ENCODE measurements around the gene NKX6-2. TPM values are rescaled to one million over a fixed set of nuclear protein-coding genes. Genes with fewer than 3 reads are reported as not detected.

Gene NKX6-2
- not detected for total RNA-seq
- polyA plus RNA-seq = under 1 TPM; 0.03 to 0.27 TPM
- long read RNA-seq, donor 1 = 0 reads
- long read RNA-seq, donor 2, partial matches to known transcripts = 0 of 1 reads
- long read RNA-seq, donor 2, other reads (novel, unspliced or antisense) = 1 of 1 reads
- long read RNA-seq, donor 3 = 0 reads

DNA sequence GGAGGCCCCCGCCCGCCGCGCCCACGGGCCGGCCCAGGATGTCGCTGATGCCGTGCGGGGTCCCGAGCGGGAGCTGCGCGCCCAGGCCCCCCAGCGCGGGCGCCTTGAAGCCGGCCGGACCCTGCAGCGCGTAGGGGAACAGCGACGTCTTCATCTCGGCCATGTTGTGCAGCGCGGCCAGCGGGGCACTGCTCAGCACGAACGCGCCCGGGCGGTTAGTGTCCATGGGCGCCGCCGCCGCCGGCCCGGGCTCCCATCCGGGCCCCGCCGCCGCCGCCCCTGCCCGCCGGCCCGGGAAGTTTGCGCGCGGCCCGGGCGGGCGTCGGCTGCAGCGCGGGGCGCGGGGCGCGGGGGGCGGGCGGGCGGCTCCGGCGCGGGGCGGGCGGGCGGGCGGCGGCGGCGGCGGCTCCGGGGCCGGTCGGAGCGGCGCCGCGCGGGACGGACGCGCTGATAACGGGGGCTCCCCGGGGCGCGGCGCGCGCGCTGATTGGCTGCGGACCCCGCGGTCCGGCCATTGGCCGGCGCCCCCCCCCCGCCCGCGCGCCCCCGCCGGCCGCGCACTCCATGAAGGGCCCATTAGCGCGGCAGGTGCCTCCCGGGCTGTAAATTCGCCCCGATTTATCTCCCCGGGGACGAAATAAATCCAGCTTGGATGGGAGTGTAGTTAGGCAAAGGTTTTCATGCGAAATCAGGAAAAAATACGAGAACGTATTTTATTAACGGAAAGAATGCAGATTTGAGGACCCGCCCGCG is at the start of gene NKX6-2:
Gene NKX6-2, minus strand, starts transcription at position 425 of the 753 bp plus-strand sequence. Its CDS starts 199 bp downstream, at position 226.
- H3K27me3 ChIP-seq = peaks cover 47 to 73% (median 67%) of the 10 kb centered on the region in 9 donors
- peak within 1 kb of the TSS in 5 of 12 donors; percentile 0 to 32 (median 10) for H3K4me3 ChIP-seq
- TF ChIP-seq POLR2A (IDR thresholded peaks at IDR 0.05) = no peak
- TF ChIP-seq, protein P1, sequence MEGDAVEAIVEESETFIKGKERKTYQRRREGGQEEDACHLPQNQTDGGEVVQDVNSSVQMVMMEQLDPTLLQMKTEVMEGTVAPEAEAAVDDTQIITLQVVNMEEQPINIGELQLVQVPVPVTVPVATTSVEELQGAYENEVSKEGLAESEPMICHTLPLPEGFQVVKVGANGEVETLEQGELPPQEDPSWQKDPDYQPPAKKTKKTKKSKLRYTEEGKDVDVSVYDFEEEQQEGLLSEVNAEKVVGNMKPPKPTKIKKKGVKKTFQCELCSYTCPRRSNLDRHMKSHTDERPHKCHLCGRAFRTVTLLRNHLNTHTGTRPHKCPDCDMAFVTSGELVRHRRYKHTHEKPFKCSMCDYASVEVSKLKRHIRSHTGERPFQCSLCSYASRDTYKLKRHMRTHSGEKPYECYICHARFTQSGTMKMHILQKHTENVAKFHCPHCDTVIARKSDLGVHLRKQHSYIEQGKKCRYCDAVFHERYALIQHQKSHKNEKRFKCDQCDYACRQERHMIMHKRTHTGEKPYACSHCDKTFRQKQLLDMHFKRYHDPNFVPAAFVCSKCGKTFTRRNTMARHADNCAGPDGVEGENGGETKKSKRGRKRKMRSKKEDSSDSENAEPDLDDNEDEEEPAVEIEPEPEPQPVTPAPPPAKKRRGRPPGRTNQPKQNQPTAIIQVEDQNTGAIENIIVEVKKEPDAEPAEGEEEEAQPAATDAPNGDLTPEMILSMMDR (IDR thresholded peaks at IDR 0.05) = no peak
- H3K36me3 ChIP-seq = peaks cover 0 to 28% (median 21%) of the 10 kb centered on the region in 9 donors
- no peak within 1 kb of the TSS for H3K27ac ChIP-seq
- no peak for DNase-seq
- no peaks in the 10 kb centered on the region for H3K9me3 ChIP-seq
- WGBS, 4 donors = 1 to 6% (median 1%) methylated on average over 16 to 119 of the region's 119 CpGs
- H3K4me1 ChIP-seq = peaks cover 0 to 47% (median 14%) of the 10 kb centered on the region in 12 donors
- ATAC-seq = no peak
- intact Hi-C loops (cut with DNase I) = loop anchor here in 3 of 10 donors (5.0 kb wide), 1 partner anchor 129 kb away; no protein-coding TSS in a partner anchor

DNA sequence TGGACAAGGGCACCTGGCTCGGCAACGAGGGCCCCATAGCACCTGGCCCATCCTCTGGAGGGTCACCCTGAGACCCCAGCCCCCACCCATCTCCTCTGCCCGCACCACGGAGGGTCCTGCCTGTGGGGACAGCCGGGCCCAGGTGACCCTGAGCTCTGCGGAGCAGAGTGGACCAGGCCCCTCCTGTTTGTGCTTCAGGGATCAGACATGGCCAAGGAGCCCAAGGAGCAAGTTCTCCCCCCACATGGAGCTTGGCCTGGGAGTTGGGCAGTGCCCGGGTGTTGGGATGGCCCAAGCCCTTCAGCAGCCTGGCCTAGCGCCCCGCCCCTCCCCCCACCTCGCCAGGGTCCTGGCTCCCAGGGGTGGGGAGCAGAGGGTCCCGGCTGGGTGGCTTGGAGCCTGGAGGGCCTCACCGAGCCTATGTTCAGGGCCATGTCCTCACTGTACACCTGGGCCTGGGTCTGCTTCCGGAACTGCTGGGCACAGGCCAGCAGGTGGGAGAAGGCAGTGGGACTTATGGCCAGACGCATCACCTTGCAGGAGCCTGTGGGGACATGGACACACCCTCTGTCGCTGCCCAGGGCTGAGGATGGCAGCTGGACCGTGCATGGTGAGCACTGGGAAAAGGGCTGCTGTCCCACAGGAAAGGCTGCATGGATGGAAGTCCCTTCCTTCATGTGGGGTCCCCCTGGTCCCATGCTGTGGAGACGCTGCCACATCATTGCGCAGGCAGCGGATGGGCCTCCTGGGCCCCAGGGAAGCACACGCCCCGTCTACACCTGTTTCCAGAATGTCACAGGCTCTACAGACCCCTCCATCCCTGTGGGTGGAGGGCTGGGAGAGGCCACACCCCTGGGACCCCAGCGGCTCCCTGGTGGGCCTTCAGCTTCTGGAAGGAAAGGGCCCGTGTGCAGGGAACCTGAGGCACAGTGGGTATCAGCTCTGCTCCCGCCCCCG is 49.2 kb upstream of the NKX6-2 start:
- H3K9me3 ChIP-seq = no peaks in the 10 kb centered on the region
- no peak overlapping the region for H3K4me3 ChIP-seq
- ATAC-seq = peak in 1 of 4 donors; percentile 21
- TF ChIP-seq, protein P1 (IDR thresholded peaks at IDR 0.05) = no peak
- no peak for TF ChIP-seq POLR2A (IDR thresholded peaks at IDR 0.05)
- WGBS, 4 donors = 79 to 85% (median 84%) methylated on average over 5 to 25 of the region's 25 CpGs
- peaks cover 10 to 55% (median 22%) of the 10 kb centered on the region in 9 donors for H3K27me3 ChIP-seq
- H3K36me3 ChIP-seq = no peaks in the 10 kb centered on the region
- peaks cover 0 to 6% (median 0%) of the 10 kb centered on the region in 12 donors for H3K4me1 ChIP-seq
- H3K27ac ChIP-seq = no peak overlapping the region
- intact Hi-C loops (cut with DNase I) = loop anchor here in 7 of 10 donors (5.0 to 10.0 kb wide), 6 partner anchors 180 to 482 kb away; no protein-coding TSS in a partner anchor
- no peak for DNase-seq

DNA sequence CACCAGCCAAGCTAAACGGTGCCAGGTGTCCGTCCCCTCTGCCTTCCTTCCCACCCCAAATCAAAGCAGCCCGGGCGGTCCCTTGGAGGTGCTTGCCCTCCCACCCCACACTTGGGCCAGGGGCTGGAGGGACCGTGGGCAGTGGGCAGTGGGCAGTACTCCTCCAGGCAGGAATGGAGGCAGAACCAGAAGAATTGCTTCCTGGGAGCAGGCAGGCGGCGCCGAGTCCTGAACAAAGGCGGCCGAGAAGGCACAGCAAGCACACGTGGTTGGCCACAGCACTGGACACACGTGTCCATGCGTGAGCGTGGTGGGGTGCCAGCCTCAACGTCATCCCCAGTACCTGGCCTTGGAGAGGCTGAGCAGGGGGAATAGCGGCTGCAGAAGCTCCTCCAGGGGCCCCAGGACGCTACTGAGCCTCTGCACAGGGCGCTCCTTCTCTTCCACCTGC is 48.4 kb upstream of the NKX6-2 start:
- H3K36me3 ChIP-seq = no peaks in the 10 kb centered on the region
- peaks cover 10 to 55% (median 22%) of the 10 kb centered on the region in 9 donors for H3K27me3 ChIP-seq
- no peak overlapping the region for H3K27ac ChIP-seq
- DNase-seq (no peak), ATAC-seq (no peak)
- H3K9me3 ChIP-seq = no peaks in the 10 kb centered on the region
- H3K4me1 ChIP-seq = peaks cover 0 to 6% (median 0%) of the 10 kb centered on the region in 12 donors
- TF ChIP-seq POLR2A (IDR thresholded peaks at IDR 0.05) = no peak
- TF ChIP-seq, protein P1 (IDR thresholded peaks at IDR 0.05) = no peak
- WGBS, 4 donors = 87 to 90% (median 90%) methylated on average over 9 to 18 of the region's 18 CpGs
- intact Hi-C loops (cut with DNase I) = loop anchor here in 3 of 10 donors (10.0 kb wide), 3 partner anchors 180 to 480 kb away; no protein-coding TSS in a partner anchor
- no peak overlapping the region for H3K4me3 ChIP-seq
